SK-N-SH treated with all-trans-retinoic acid at 6 μM for 48 hours (cell line): Measurements from ENCODE around the gene RNF167.

Experiments used
- ATAC-seq: fragments of 200-7000 bp; cut with Tn5 transposase; 3 replicates; pipeline ENCODE4 v1.9.1; 2020; ENCODE audit warnings: mild to moderate bottlenecking, moderate library complexity
- ARNTL ChIP-seq: fragments of 450-650 bp; formaldehyde crosslinking; IDR thresholded peaks from 2 replicates; pipeline ENCODE4 v1.5.0; 2020; ENCODE audit warnings: low read depth, mild to moderate bottlenecking, moderate library complexity, borderline replicate concordance
- BACH2 ChIP-seq: fragments of 250-450 bp; sonication (Bioruptor Pico); IDR thresholded peaks from 2 replicates; pipeline ENCODE4 v1.9.0; 2021; ENCODE audit warnings: mild to moderate bottlenecking, borderline replicate concordance
- CREB5 ChIP-seq: fragments of 250-450 bp; sonication (Bioruptor Pico); IDR thresholded peaks from 2 replicates; pipeline ENCODE4 v1.5.1; 2020; ENCODE audit warnings: low read depth, mild to moderate bottlenecking, moderate library complexity
- CSDC2 ChIP-seq: fragments of 250-450 bp; sonication (Bioruptor Pico); IDR thresholded peaks from 2 replicates; pipeline ENCODE4 v1.5.0; 2020; ENCODE audit warnings: mild to moderate bottlenecking, moderate library complexity
- ESRRG ChIP-seq: fragments of 250-450 bp; sonication (Bioruptor Pico); IDR thresholded peaks from 2 replicates; pipeline ENCODE4 v1.6.1; 2021; ENCODE audit warnings: mild to moderate bottlenecking
- GLIS3 ChIP-seq: fragments of 250-450 bp; sonication (Bioruptor Pico); IDR thresholded peaks from 2 replicates; pipeline ENCODE4 v1.5.0; 2020; ENCODE audit warnings: mild to moderate bottlenecking, moderate library complexity
- ISL1 ChIP-seq: fragments of 250-450 bp; sonication (Bioruptor Pico); IDR thresholded peaks from 2 replicates; pipeline ENCODE4 v2.1.2; 2022; ENCODE audit warnings: mild to moderate bottlenecking, moderate library complexity
- OSR1 ChIP-seq: fragments of 250-450 bp; sonication (Bioruptor Pico); IDR thresholded peaks from 2 replicates; pipeline ENCODE4 v1.8.0; 2022; ENCODE audit warnings: moderate library complexity, mild to moderate bottlenecking, inconsistent platforms
- PATZ1 ChIP-seq: fragments of 250-450 bp; sonication (Bioruptor Pico); IDR thresholded peaks from 2 replicates; pipeline ENCODE4 v1.8.0; 2020; ENCODE audit warnings: mild to moderate bottlenecking, moderate library complexity, borderline replicate concordance
- POU6F1 ChIP-seq: fragments of 250-450 bp; sonication (Bioruptor Pico); IDR thresholded peaks from 2 replicates; pipeline ENCODE4 v1.8.0; 2021; ENCODE audit warnings: low read depth, mild to moderate bottlenecking, moderate library complexity, borderline replicate concordance
- PPARA ChIP-seq: fragments of 250-450 bp; sonication (Bioruptor Pico); IDR thresholded peaks from 2 replicates; pipeline ENCODE4 v1.5.0; 2020; ENCODE audit warnings: mild to moderate bottlenecking, borderline replicate concordance
- RARB ChIP-seq: fragments of 250-450 bp; sonication (Bioruptor Pico); IDR thresholded peaks from 2 replicates; pipeline ENCODE4 v1.8.0; 2021; ENCODE audit warnings: mild to moderate bottlenecking, moderate library complexity
- SNAI2 ChIP-seq: fragments of 250-450 bp; sonication (Bioruptor Pico); IDR thresholded peaks from 2 replicates; pipeline ENCODE4 v1.5.0; 2020; ENCODE audit warnings: mild to moderate bottlenecking, moderate library complexity
- TCF4 ChIP-seq: fragments of 250-450 bp; sonication (Bioruptor Pico); IDR thresholded peaks from 2 replicates; pipeline ENCODE4 v1.8.0; 2021; ENCODE audit warnings: mild to moderate bottlenecking, moderate library complexity, borderline replicate concordance
- TOX ChIP-seq: fragments of 250-450 bp; sonication (Bioruptor Pico); IDR thresholded peaks from 2 replicates; pipeline ENCODE4 v1.8.0; 2021; ENCODE audit warnings: mild to moderate bottlenecking, moderate library complexity, borderline replicate concordance
- TSHZ2 ChIP-seq: fragments of 250-450 bp; sonication (Bioruptor Pico); IDR thresholded peaks from 2 replicates; pipeline ENCODE4 v1.5.0; 2020; ENCODE audit warnings: mild to moderate bottlenecking, moderate library complexity
- ZC3H10 ChIP-seq: fragments of 250-450 bp; sonication (Bioruptor Pico); IDR thresholded peaks from 2 replicates; pipeline ENCODE4 v1.5.1; 2021; ENCODE audit warnings: mild to moderate bottlenecking, moderate library complexity
- ZFP3 ChIP-seq: fragments of 250-450 bp; sonication (Bioruptor Pico); IDR thresholded peaks from 2 replicates; pipeline ENCODE4 v1.5.0; 2020; ENCODE audit warnings: mild to moderate bottlenecking, moderate library complexity
- ZFP30 ChIP-seq: fragments of 450-650 bp; formaldehyde crosslinking; IDR thresholded peaks from 2 replicates; pipeline ENCODE4 v1.5.0; 2022; ENCODE audit warnings: mild to moderate bottlenecking, moderate library complexity
- ZNF565 ChIP-seq: fragments of 450-650 bp; formaldehyde crosslinking; conservative IDR thresholded peaks from 2 replicates; pipeline ENCODE4 v1.5.0; 2020; ENCODE audit warnings: low read depth, mild to moderate bottlenecking, moderate library complexity
- ZNF70 ChIP-seq: fragments of 450-650 bp; formaldehyde crosslinking; IDR thresholded peaks from 2 replicates; pipeline ENCODE4 v1.5.0; 2020; ENCODE audit warnings: mild to moderate bottlenecking, moderate library complexity

Gene RNF167

GRCh38 chr17:4939796-4940554 lies at the start of gene RNF167, which contains the start of gene SLC25A11:
Gene RNF167, plus strand, starts transcription at chr17:4940268. Its CDS starts 642 bp downstream, at chr17:4940910.
Gene SLC25A11, minus strand, starts transcription at chr17:4940046. Its CDS starts 136 bp downstream, at chr17:4939910.
- ATAC-seq: peak; percentile 87
- TF ChIP-seq TSHZ2 (CRISPR knock-in tag) (peak; percentile 83), ZNF70 (CRISPR knock-in tag) (peak; percentile 12; the same call in 1 of the 2 replicates), PPARA (no peak), SNAI2 (peak; percentile 94; the same call in 1 of the 2 replicates), ZNF565 (CRISPR knock-in tag) (peak; percentile 80; the same call in 1 of the 2 replicates)

- no peak for TF ChIP-seq ARNTL (CRISPR knock-in tag)
- no peak for TF ChIP-seq GLIS3 (CRISPR knock-in tag)
- no peak for TF ChIP-seq BACH2 (CRISPR knock-in tag)
- no peak for TF ChIP-seq SNAI2
- TF ChIP-seq ZFP30 (CRISPR knock-in tag): no peak
- TF ChIP-seq TOX (CRISPR knock-in tag): no peak
- TF ChIP-seq POU6F1: no peak
- TF ChIP-seq, all 23 proteins: peak for 0
- ATAC-seq: no peak
Measured at GRCh38 chr17:4891411-4892410, 48.4 kb upstream of the RNF167 start.

- TF ChIP-seq ZFP3 (CRISPR knock-in tag): no peak
- no peak for TF ChIP-seq ESRRG (CRISPR knock-in tag)
- TF ChIP-seq CSDC2 (CRISPR knock-in tag): no peak
- no peak for TF ChIP-seq BACH2 (CRISPR knock-in tag)
- TF ChIP-seq CREB5: no peak
- no peak for TF ChIP-seq TCF4
- TF ChIP-seq SNAI2: no peak
- TF ChIP-seq PATZ1 (CRISPR knock-in tag): no peak
- TF ChIP-seq OSR1 (CRISPR knock-in tag): no peak
- TF ChIP-seq GLIS3 (CRISPR knock-in tag): no peak
- TF ChIP-seq TOX (CRISPR knock-in tag): no peak
- TF ChIP-seq ARNTL (CRISPR knock-in tag): no peak
- no peak for TF ChIP-seq ZFP30 (CRISPR knock-in tag)
- no peak for TF ChIP-seq ZNF565 (CRISPR knock-in tag)
- TF ChIP-seq ZNF70 (CRISPR knock-in tag): no peak
- TF ChIP-seq RARB: no peak
- TF ChIP-seq ISL1 (CRISPR knock-in tag): no peak
- no peak for TF ChIP-seq ZC3H10
- TF ChIP-seq, all 23 proteins: peak for 0
- no peak for ATAC-seq
Measured at GRCh38 chr17:4892499-4893221, 47.4 kb upstream of the RNF167 start.
